Amniotic stem cell (primary cell): ENCODE data around the gene ECI1.
"Not testable (repeated sequence)": the region's sequence is repeated elsewhere in the genome, so short reads cannot be mapped to it uniquely, and the experiment has no call there.

Source experiments
- DNase-seq: peaks from one replicate; lab custom pipeline; 2025; lab: John Stamatoyannopoulos, UW

The ECI1 gene

GRCh38 chr16:2278956-2279800 is 27.8 kb upstream of the ECI1 start:
- DNase-seq, result no peak

- no peak for DNase-seq
Measured at GRCh38 chr16:2278272-2278608, 26.9 kb upstream of the ECI1 start.

GRCh38 chr16:2277466-2278271 is 26.3 kb upstream of the ECI1 start:
- DNase-seq, result no peak

- DNase-seq, result no peak
Measured at GRCh38 chr16:2276368-2277195, 25.2 kb upstream of the ECI1 start.

GRCh38 chr16:2275476-2276367 is 24.3 kb upstream of the ECI1 start:
- no peak for DNase-seq

GRCh38 chr16:2273931-2274330 is 22.5 kb upstream of the ECI1 start:
- no peak for DNase-seq

GRCh38 chr16:2273484-2273883 is 22.1 kb upstream of the ECI1 start:
- no peak for DNase-seq

- no peak for DNase-seq
Measured at GRCh38 chr16:2271848-2272461, 20.6 kb upstream of the ECI1 start.

- DNase-seq, result no peak
Measured at GRCh38 chr16:2270588-2271470, 19.4 kb upstream of the ECI1 start.

- DNase-seq, result no peak
Measured at GRCh38 chr16:2270070-2270462, 18.7 kb upstream of the ECI1 start.

GRCh38 chr16:2267913-2268666 is 16.7 kb upstream of the ECI1 start, which contains the start of gene RNPS1:
TSS of gene RNPS1 (minus strand) at chr16:2268126. CDS start at chr16:2264643, 3,483 bp downstream.
- DNase-seq, result peak; percentile 74

- DNase-seq, result not testable (repeated sequence)
Measured at GRCh38 chr16:2267505-2267912, 16.1 kb upstream of the ECI1 start.

GRCh38 chr16:2266887-2267286 is 15.5 kb upstream of the ECI1 start:
- DNase-seq, result not testable (repeated sequence)

- DNase-seq, result not testable (repeated sequence)
Measured at GRCh38 chr16:2263026-2263425, 11.6 kb upstream of the ECI1 start.

GRCh38 chr16:2260250-2260649 is 8.9 kb upstream of the ECI1 start:
- DNase-seq, result no peak

GRCh38 chr16:2258530-2258929 is 7.1 kb upstream of the ECI1 start:
- DNase-seq, result not testable (repeated sequence)

- DNase-seq, result no peak
Measured at GRCh38 chr16:2257726-2258125, 6.3 kb upstream of the ECI1 start.

- no peak for DNase-seq
Measured at GRCh38 chr16:2256531-2257140, 5.2 kb upstream of the ECI1 start.

- DNase-seq, result no peak
Measured at GRCh38 chr16:2253293-2253692, 1.9 kb upstream of the ECI1 start.
